ENCODE results near the gene ZNF446.
"Not testable (repeated sequence)": the region's sequence is repeated elsewhere in the genome, so short reads cannot be mapped to it uniquely, and the experiment has no call there.

ZNF446 gene

GRCh38 chr19:58483776-58484175 lies 7.6 kb downstream of the ZNF446 start:
- Histone ChIP-seq H3K4me3 (no peak overlapping the region), H3K27me3 (no peaks in the 10 kb centered on the region), H3K27ac (peak overlapping the region; percentile 54 to 62), H3K36me3 (peaks cover 0 to 29% (median 27%) of the 10 kb centered on the region in 3 donors), H3K4me1 (peaks cover 0 to 16% (median 7%) of the 10 kb centered on the region in 4 donors), H3K9me3 (no peaks in the 10 kb centered on the region)
- TF ChIP-seq CTCF (IDR thresholded peaks at IDR 0.05): no peak
- intact Hi-C loops (cut with DNase I; ENCODE audit: low total_unique reads): no loop called here
- no peak for DNase-seq

GRCh38 chr19:58484349-58484748 lies 8.2 kb downstream of the ZNF446 start:
- H3K9me3 ChIP-seq; intact Hi-C loops (cut with DNase I; ENCODE audit: low total_unique reads); H3K27me3 ChIP-seq; H3K4me3 ChIP-seq; DNase-seq: not testable (repeated sequence)
- peak overlapping the region; percentile 54 to 62 for H3K27ac ChIP-seq
- H3K4me1 ChIP-seq: peaks cover 0 to 16% (median 7%) of the 10 kb centered on the region in 4 donors
- H3K36me3 ChIP-seq: peaks cover 0 to 27% (median 24%) of the 10 kb centered on the region in 3 donors

- no peak for DNase-seq
- Histone ChIP-seq H3K4me3 (no peak overlapping the region), H3K27ac (no peak overlapping the region), H3K27me3 (no peaks in the 10 kb centered on the region), H3K36me3 (no peaks in the 10 kb centered on the region), H3K9me3 (no peaks in the 10 kb centered on the region), H3K4me1 (no peaks in the 10 kb centered on the region)
- no peak for TF ChIP-seq CTCF (IDR thresholded peaks at IDR 0.05)
- intact Hi-C loops (cut with DNase I; ENCODE audit: low total_unique reads): no loop called here
These were observed 15.2 kb downstream of the ZNF446 start for GRCh38 chr19:58491393-58491792.

GRCh38 chr19:58492265-58492664 lies 16.1 kb downstream of the ZNF446 start:
- H3K4me1 ChIP-seq: no peaks in the 10 kb centered on the region
- H3K27me3 ChIP-seq: no peaks in the 10 kb centered on the region
- no peaks in the 10 kb centered on the region for H3K36me3 ChIP-seq
- no peak overlapping the region for H3K4me3 ChIP-seq
- TF ChIP-seq CTCF (IDR thresholded peaks at IDR 0.05): no peak
- DNase-seq: no peak
- no peak overlapping the region for H3K27ac ChIP-seq
- intact Hi-C loops (cut with DNase I; ENCODE audit: low total_unique reads): no loop called here
- H3K9me3 ChIP-seq: no peaks in the 10 kb centered on the region

GRCh38 chr19:58497634-58498170 lies 21.6 kb downstream of the ZNF446 start:
- Histone ChIP-seq H3K36me3 (no peaks in the 10 kb centered on the region), H3K27ac (no peak overlapping the region), H3K4me3 (no peak overlapping the region), H3K27me3 (no peaks in the 10 kb centered on the region), H3K4me1 (peaks cover 0 to 26% (median 16%) of the 10 kb centered on the region in 4 donors), H3K9me3 (no peaks in the 10 kb centered on the region)
- DNase-seq: no peak
- intact Hi-C loops (cut with DNase I; ENCODE audit: low total_unique reads): no loop called here
- no peak for TF ChIP-seq CTCF (IDR thresholded peaks at IDR 0.05)

GRCh38 chr19:58498316-58499020 lies 22.3 kb downstream of the ZNF446 start:
- H3K27me3 ChIP-seq: no peaks in the 10 kb centered on the region
- peak overlapping the region; percentile 20 to 79 for H3K27ac ChIP-seq
- H3K4me1 ChIP-seq: peaks cover 0 to 26% (median 16%) of the 10 kb centered on the region in 4 donors
- H3K9me3 ChIP-seq: no peaks in the 10 kb centered on the region
- intact Hi-C loops (cut with DNase I; ENCODE audit: low total_unique reads): no loop called here
- H3K4me3 ChIP-seq: peak overlapping the region; percentile 56 to 67
- DNase-seq: peak in 1 of 2 donors; percentile 73
- no peak for TF ChIP-seq CTCF (IDR thresholded peaks at IDR 0.05)
- H3K36me3 ChIP-seq: no peaks in the 10 kb centered on the region
